ENCODE measurements around the gene ALDH4A1. TPM values are rescaled to one million over a fixed set of nuclear protein-coding genes. Genes with fewer than 3 reads are reported as not detected.

ALDH4A1 gene
- total RNA-seq, 2 donors from 2014 or later: 9.6 to 24.2 TPM

DNA sequence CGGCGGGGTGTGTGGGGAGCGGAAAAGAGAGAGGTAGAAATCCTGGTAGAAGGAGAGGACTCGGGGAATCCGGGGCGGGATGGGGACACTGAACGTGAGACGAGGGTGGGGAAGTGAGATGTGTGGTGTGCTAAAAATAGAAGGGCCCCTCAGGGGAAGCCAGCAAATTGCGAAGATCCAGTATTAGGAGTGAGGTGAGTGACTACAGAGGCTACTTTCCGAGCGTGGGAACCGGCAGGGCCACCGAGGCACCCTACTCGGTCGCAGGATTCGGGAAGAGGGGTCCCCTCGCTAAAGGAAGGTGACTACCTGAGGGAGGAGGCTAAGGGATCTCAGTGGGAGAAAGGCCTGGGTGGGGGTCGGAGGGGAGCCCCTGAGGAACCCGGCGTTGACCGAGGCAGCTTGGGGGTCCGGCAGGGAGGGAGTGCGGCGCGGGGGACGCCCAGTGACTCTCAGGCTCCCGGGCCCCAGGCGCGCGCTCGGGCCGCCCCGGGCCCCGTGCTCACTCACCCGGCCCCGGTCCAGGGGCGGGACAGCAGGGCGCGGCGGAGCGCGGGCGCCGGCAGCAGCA lies 318 bp downstream of the ALDH4A1 start:
- DNase-seq (ENCODE audit: low spot score): no peak
- no peak for ATAC-seq (ENCODE audit: insufficient number of reproducible peaks, low FRiP score, low read depth)

DNA sequence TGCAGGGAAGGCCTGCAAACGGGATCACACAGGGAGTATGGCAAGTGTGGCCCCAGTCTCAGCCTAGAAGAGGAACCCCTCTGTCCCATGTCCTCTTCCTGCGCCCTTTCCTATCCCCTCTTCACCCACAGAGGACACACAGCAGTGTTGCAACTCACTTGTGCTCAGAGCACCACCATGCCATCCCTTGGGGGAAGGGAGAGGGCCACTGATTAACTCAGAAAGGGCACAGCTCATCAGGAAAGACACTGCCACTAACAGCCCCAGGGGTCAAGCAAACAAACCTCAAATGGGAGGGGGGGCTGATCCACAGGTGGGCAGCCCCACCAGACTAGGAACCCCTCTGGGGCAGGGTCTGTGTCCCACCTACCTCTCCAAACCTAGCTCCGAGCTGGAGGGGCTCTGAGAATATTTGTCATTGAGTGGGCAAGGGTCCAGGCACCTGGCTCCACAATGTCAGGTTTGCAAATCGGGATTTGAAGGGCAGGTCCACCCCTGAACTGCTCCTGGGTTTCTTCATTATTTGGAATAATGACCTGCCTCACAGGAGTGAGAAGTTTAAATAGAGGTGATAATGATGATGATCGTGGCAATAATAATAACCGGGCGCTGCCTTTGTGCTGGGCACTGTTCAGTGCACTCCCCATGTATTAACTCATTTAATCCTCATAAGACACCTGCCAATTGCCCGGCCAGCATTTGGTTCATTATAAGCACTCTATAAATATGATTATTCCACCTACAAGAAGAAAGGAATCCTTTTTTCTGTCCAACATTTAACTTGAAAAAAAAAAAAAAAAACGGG lies 1.0 kb downstream of the ALDH4A1 start:
- peak overlapping the region; percentile 77 for H3K4me3 ChIP-seq
- ATAC-seq (ENCODE audit: insufficient number of reproducible peaks, low FRiP score, low read depth) (no peak), DNase-seq (ENCODE audit: low spot score) (no peak)
- H3K9me3 ChIP-seq: no peaks in the 10 kb centered on the region
- H3K36me3 ChIP-seq: no peaks in the 10 kb centered on the region
- TF ChIP-seq, protein P1, sequence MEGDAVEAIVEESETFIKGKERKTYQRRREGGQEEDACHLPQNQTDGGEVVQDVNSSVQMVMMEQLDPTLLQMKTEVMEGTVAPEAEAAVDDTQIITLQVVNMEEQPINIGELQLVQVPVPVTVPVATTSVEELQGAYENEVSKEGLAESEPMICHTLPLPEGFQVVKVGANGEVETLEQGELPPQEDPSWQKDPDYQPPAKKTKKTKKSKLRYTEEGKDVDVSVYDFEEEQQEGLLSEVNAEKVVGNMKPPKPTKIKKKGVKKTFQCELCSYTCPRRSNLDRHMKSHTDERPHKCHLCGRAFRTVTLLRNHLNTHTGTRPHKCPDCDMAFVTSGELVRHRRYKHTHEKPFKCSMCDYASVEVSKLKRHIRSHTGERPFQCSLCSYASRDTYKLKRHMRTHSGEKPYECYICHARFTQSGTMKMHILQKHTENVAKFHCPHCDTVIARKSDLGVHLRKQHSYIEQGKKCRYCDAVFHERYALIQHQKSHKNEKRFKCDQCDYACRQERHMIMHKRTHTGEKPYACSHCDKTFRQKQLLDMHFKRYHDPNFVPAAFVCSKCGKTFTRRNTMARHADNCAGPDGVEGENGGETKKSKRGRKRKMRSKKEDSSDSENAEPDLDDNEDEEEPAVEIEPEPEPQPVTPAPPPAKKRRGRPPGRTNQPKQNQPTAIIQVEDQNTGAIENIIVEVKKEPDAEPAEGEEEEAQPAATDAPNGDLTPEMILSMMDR (IDR thresholded peaks at IDR 0.05): no peak
- H3K27ac ChIP-seq: no peak overlapping the region
- H3K4me1 ChIP-seq (ENCODE audit: control insufficient read depth in 1 of 2, low read depth in 2 of 2): peaks cover 7 to 16% of the 10 kb centered on the region in 2 donors
- H3K27me3 ChIP-seq (replicated peaks; ENCODE audit: insufficient read depth): no peaks in the 10 kb centered on the region

More for the DNA sequence above, 318 bp downstream of the ALDH4A1 start:
- H3K27ac ChIP-seq: peak overlapping the region; percentile 79 to 96
- no peaks in the 10 kb centered on the region for H3K27me3 ChIP-seq (replicated peaks; ENCODE audit: insufficient read depth)
- no peaks in the 10 kb centered on the region for H3K9me3 ChIP-seq
- peaks cover 7 to 17% of the 10 kb centered on the region in 2 donors for H3K4me1 ChIP-seq (ENCODE audit: control insufficient read depth in 1 of 2, low read depth in 2 of 2)
- no peaks in the 10 kb centered on the region for H3K36me3 ChIP-seq
- peak overlapping the region; percentile 77 for H3K4me3 ChIP-seq
- TF ChIP-seq, protein P1 (IDR thresholded peaks at IDR 0.05): no peak

DNA sequence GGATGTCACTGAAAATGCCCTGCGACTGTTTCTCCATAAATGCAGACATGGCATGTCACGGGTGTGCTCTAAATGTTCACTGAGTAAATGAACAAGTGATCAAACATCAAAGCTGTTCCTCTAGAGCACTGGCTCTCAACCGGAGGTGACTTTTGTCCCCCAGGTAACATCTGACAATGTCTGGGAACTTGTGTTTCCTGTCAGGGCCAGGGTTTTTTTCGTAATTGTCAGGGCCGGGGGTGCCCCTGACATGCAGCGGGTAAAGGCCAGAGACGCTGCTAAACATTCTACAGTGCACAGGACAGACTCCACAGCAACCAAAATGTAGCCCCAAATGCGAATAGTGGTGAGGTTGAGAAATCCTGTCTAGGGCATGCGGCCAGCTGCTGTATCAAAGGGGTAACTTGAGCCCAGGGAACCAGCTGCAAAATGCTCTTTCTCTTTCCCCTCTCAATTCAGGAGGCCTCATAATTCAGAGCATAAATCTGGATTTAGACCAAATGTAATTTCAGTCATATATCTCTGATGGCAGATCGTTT lies 2.0 kb downstream of the ALDH4A1 start:
- TF ChIP-seq, protein P1 (IDR thresholded peaks at IDR 0.05): no peak
- Histone ChIP-seq H3K27ac (no peak overlapping the region), H3K4me1 (ENCODE audit: control insufficient read depth in 1 of 2, low read depth in 2 of 2) (peaks cover 7 to 16% of the 10 kb centered on the region in 2 donors), H3K36me3 (no peaks in the 10 kb centered on the region), H3K9me3 (no peaks in the 10 kb centered on the region), H3K4me3 (no peak overlapping the region), H3K27me3 (replicated peaks; ENCODE audit: insufficient read depth) (no peaks in the 10 kb centered on the region)
- DNase-seq (ENCODE audit: low spot score) (no peak), ATAC-seq (ENCODE audit: insufficient number of reproducible peaks, low FRiP score, low read depth) (no peak)

DNA sequence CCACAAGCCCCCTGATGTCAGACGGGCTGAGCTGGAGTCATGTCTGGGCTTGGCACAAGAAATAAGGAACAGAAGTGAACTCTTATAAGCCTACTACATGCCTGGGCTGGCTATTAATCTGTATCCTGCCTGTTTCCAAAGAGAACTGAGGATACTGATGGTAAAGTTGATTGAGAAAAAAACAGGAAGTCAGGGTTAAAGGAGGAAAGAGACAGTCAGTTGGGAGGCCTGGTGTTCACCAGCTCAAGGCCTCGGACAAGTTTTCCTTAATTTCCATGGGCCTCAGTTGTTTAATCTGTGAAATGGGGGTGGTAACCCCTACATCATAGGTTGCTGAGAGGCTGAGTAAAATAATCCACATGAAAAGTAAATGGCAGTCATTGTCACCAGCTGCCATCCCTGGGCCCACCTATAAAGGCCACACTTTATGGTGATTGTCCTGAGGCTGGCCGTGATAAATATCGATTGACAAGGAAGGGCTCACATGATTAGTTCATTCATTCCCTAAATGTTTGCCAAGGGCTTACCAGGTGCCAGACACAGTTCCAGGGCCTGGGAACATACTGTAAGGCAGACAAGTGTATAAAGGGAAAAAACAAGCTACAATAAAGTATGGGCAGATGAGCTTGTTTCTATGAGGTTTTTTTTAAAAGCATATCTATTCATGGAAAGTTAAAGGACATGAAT lies 2.8 kb downstream of the ALDH4A1 start:
- H3K27me3 ChIP-seq (replicated peaks; ENCODE audit: insufficient read depth): no peaks in the 10 kb centered on the region
- no peaks in the 10 kb centered on the region for H3K36me3 ChIP-seq
- peaks cover 7 to 16% of the 10 kb centered on the region in 2 donors for H3K4me1 ChIP-seq (ENCODE audit: control insufficient read depth in 1 of 2, low read depth in 2 of 2)
- DNase-seq (ENCODE audit: low spot score) (no peak), ATAC-seq (ENCODE audit: insufficient number of reproducible peaks, low FRiP score, low read depth) (no peak)
- H3K27ac ChIP-seq: no peak overlapping the region
- no peaks in the 10 kb centered on the region for H3K9me3 ChIP-seq
- TF ChIP-seq, protein P1 (IDR thresholded peaks at IDR 0.05): no peak
- no peak overlapping the region for H3K4me3 ChIP-seq

DNA sequence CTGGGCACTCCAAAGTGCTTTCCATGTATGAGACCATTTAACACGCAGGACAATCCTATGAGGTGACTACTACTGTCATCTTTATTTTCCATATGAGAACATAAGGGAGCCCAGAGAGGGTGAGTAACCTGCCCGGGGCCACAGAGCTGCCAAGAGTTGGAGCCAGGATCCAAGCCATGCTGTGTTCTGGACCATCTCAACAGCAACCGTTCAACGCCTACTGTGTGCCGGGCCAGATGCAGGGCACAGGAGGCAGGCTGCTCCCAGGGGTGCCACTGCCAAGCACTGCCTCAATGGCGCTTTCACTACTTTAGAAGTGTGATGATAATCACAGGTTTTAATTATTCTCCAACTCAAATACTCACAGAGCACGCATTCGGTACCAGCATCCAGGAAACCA lies 3.8 kb downstream of the ALDH4A1 start:
- H3K4me3 ChIP-seq: no peak overlapping the region
- H3K27me3 ChIP-seq (replicated peaks; ENCODE audit: insufficient read depth): no peaks in the 10 kb centered on the region
- H3K36me3 ChIP-seq: no peaks in the 10 kb centered on the region
- H3K27ac ChIP-seq: no peak overlapping the region
- H3K9me3 ChIP-seq: no peaks in the 10 kb centered on the region
- TF ChIP-seq, protein P1 (IDR thresholded peaks at IDR 0.05): no peak
- H3K4me1 ChIP-seq (ENCODE audit: control insufficient read depth in 1 of 2, low read depth in 2 of 2): peaks cover 7 to 13% of the 10 kb centered on the region in 2 donors
- DNase-seq (ENCODE audit: low spot score): no peak
- ATAC-seq (ENCODE audit: insufficient number of reproducible peaks, low FRiP score, low read depth): no peak
